Epithelial cell of umbilical artery (primary cell): ENCODE results near the gene PTGS1. TPM values are rescaled to one million over a fixed set of nuclear protein-coding genes. Genes with fewer than 3 reads are reported as not detected.

Experiments used
- total RNA-seq: library from RNA; depleted of rRNA; stranded (reverse); fragments of >200 nt; gene quantifications from 2 replicates; pipeline ENCODE4 v1.2.3, GENCODE V29; 2014

Gene PTGS1
- total RNA-seq = under 0.01 and 0.91 TPM in 2 replicates

GRCh38 chr9:122370869-122371755, at the start of gene PTGS1:
Gene PTGS1, plus strand, starts transcription at chr9:122371024. Its CDS starts 61 bp downstream, at chr9:122371085.

Other genes with a start within 250 kb of the PTGS1 start
- 52.6 and 55.9 TPM in 2 replicates for gene NDUFA8, start 211.2 kb upstream of the PTGS1 start, total RNA-seq
- gene MORN5, start 211.1 kb upstream of the PTGS1 start, total RNA-seq = not detected in 2 replicates
- gene LHX6, start 142.1 kb upstream of the PTGS1 start, total RNA-seq = not detected in 2 replicates
- gene RBM18, start 106.2 kb upstream of the PTGS1 start, total RNA-seq = 6.5 and 7.0 TPM in 2 replicates
- gene MRRF, start 106.1 kb upstream of the PTGS1 start, total RNA-seq = 30.9 and 38.8 TPM in 2 replicates
- gene OR1J1, start 106.9 kb downstream of the PTGS1 start, total RNA-seq = not detected in 2 replicates
- gene OR1J2, start 139.8 kb downstream of the PTGS1 start, total RNA-seq = not detected in 2 replicates
- gene OR1J4, start 148.1 kb downstream of the PTGS1 start, total RNA-seq = not detected in 2 replicates
- gene OR1N1, start 156.3 kb downstream of the PTGS1 start, total RNA-seq = not detected in 2 replicates
- gene OR1N2, start 182.1 kb downstream of the PTGS1 start, total RNA-seq = not detected in 2 replicates
- not detected in 2 replicates for gene OR1L8, start 212.4 kb downstream of the PTGS1 start, total RNA-seq
- not detected in 2 replicates for gene OR1Q1, start 243.7 kb downstream of the PTGS1 start, total RNA-seq